ENCODE measurements around the gene RAI1. TPM values are rescaled to one million over a fixed set of nuclear protein-coding genes. Genes with fewer than 3 reads are reported as not detected.

RAI1 gene
- total and polyA plus RNA-seq, 2 experiments from 2014 or later, result 0.87 to 0.89 TPM

DNA sequence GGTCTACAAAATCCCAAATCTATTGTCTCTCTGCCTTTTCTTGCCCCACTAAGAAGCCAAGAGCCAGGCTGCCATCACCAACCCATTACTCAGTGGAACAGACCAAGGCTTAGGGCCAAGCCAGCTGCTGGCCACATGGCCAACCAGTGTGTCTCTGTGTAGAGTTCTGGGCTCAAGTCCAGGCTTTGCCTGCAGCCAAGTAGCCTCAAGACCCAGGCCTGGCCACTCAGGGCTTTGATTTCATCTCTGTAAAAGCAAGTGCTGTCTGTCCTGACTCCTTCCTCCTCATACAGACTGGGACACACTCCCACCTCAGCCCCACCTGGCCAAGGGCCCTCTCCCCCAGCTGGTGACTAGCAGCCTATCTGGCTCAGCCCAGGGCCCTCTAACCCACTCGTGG is 140.9 kb downstream of the RAI1 start (continued):
- TF ChIP-seq, protein P1, sequence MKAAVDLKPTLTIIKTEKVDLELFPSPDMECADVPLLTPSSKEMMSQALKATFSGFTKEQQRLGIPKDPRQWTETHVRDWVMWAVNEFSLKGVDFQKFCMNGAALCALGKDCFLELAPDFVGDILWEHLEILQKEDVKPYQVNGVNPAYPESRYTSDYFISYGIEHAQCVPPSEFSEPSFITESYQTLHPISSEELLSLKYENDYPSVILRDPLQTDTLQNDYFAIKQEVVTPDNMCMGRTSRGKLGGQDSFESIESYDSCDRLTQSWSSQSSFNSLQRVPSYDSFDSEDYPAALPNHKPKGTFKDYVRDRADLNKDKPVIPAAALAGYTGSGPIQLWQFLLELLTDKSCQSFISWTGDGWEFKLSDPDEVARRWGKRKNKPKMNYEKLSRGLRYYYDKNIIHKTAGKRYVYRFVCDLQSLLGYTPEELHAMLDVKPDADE (IDR thresholded peaks at IDR 0.05), result no peak
- TF ChIP-seq NANOG (IDR thresholded peaks at IDR 0.05; ENCODE audit: borderline replicate concordance) (no peak), EZH2 (IDR thresholded peaks at IDR 0.05; ENCODE audit: low read depth, unreplicated experiment) (no peak), POLR2AphosphoS5 (IDR thresholded peaks at IDR 0.05; ENCODE audit: low read depth) (no peak), STAT1 (IDR thresholded peaks at IDR 0.05; ENCODE audit: unreplicated experiment) (no peak), EZH2phosphoT487 (IDR thresholded peaks at IDR 0.05; ENCODE audit: unreplicated experiment) (no peak)
- TF ChIP-seq, protein P2, sequence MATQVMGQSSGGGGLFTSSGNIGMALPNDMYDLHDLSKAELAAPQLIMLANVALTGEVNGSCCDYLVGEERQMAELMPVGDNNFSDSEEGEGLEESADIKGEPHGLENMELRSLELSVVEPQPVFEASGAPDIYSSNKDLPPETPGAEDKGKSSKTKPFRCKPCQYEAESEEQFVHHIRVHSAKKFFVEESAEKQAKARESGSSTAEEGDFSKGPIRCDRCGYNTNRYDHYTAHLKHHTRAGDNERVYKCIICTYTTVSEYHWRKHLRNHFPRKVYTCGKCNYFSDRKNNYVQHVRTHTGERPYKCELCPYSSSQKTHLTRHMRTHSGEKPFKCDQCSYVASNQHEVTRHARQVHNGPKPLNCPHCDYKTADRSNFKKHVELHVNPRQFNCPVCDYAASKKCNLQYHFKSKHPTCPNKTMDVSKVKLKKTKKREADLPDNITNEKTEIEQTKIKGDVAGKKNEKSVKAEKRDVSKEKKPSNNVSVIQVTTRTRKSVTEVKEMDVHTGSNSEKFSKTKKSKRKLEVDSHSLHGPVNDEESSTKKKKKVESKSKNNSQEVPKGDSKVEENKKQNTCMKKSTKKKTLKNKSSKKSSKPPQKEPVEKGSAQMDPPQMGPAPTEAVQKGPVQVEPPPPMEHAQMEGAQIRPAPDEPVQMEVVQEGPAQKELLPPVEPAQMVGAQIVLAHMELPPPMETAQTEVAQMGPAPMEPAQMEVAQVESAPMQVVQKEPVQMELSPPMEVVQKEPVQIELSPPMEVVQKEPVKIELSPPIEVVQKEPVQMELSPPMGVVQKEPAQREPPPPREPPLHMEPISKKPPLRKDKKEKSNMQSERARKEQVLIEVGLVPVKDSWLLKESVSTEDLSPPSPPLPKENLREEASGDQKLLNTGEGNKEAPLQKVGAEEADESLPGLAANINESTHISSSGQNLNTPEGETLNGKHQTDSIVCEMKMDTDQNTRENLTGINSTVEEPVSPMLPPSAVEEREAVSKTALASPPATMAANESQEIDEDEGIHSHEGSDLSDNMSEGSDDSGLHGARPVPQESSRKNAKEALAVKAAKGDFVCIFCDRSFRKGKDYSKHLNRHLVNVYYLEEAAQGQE (IDR thresholded peaks at IDR 0.05; ENCODE audit: unreplicated experiment), result no peak

DNA sequence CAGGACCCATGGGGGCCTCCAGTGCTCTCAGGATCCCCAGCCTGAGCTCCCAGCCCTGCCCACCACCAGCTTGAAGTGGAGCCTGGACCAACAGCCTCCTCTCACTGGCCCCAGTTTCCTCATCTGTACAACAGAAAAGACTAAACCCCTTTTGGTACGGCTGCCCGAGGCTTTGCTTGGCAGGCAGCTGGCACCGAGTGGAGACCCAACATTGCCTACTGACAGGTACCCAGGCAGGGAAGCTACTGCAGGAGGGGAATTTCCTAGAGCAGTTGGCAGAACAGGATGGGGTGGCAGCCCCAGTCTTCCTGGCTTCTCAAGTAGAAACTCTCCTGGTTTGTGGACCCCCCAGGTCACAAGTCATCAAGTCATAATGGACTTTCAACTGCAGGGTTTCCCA is 141.4 kb downstream of the RAI1 start:
- ATAC-seq (no peak), DNase-seq (ENCODE audit: low spot score) (no peak)
- H3K9me3 Mint-ChIP-seq, result no peaks in the 10 kb centered on the region; the same call in 2 of the 3 replicates
- Histone ChIP-seq H3K4me3 (peak overlapping the region; percentile 55), H2AFZ (no peak overlapping the region), H4K20me1 (replicated peaks; ENCODE audit: insufficient read depth) (peaks cover 68% of the 10 kb centered on the region), H3F3A (replicated peaks; ENCODE audit: low read depth) (peaks cover 21% of the 10 kb centered on the region), H3K36me3 (ENCODE audit: insufficient read depth) (0 out of 2 replicates have a peak, but pooled peaks cover 5% of the 10 kb centered on the region), H3K79me2 (replicated peaks; ENCODE audit: insufficient read depth) (peaks cover 60% of the 10 kb centered on the region), H3K9me2 (ENCODE audit: insufficient read depth) (no peaks in the 10 kb centered on the region), H3K4me1 (ENCODE audit: insufficient read depth) (peaks cover 49% of the 10 kb centered on the region), H3K27me3 (ENCODE audit: insufficient read depth) (no peaks in the 10 kb centered on the region), H3K27ac (ENCODE audit: low read depth) (no peak overlapping the region), H3K4me2 (peak overlapping the region; percentile 82)
- H3K36me3 Mint-ChIP-seq (ENCODE audit: low read depth), result peaks cover 34% of the 10 kb centered on the region
- H3K27me3 Mint-ChIP-seq (ENCODE audit: insufficient read depth, low read depth, poor library complexity), result peaks cover 23% of the 10 kb centered on the region
- H3K27ac Mint-ChIP-seq, result no peak overlapping the region
- peaks cover 79% of the 10 kb centered on the region for H3K4me1 Mint-ChIP-seq
- H3K4me3 Mint-ChIP-seq, result peak overlapping the region; percentile 50; the same call in 2 of the 3 replicates
- TF ChIP-seq, protein P3, sequence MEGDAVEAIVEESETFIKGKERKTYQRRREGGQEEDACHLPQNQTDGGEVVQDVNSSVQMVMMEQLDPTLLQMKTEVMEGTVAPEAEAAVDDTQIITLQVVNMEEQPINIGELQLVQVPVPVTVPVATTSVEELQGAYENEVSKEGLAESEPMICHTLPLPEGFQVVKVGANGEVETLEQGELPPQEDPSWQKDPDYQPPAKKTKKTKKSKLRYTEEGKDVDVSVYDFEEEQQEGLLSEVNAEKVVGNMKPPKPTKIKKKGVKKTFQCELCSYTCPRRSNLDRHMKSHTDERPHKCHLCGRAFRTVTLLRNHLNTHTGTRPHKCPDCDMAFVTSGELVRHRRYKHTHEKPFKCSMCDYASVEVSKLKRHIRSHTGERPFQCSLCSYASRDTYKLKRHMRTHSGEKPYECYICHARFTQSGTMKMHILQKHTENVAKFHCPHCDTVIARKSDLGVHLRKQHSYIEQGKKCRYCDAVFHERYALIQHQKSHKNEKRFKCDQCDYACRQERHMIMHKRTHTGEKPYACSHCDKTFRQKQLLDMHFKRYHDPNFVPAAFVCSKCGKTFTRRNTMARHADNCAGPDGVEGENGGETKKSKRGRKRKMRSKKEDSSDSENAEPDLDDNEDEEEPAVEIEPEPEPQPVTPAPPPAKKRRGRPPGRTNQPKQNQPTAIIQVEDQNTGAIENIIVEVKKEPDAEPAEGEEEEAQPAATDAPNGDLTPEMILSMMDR (conservative IDR thresholded peaks at IDR 0.05; ENCODE audit: low read depth in 2 of 2), result no peak
- no peak for TF ChIP-seq CREB1 (CRISPR knock-in tag; IDR thresholded peaks at IDR 0.05; ENCODE audit: low read depth)
- TF ChIP-seq, protein P4, sequence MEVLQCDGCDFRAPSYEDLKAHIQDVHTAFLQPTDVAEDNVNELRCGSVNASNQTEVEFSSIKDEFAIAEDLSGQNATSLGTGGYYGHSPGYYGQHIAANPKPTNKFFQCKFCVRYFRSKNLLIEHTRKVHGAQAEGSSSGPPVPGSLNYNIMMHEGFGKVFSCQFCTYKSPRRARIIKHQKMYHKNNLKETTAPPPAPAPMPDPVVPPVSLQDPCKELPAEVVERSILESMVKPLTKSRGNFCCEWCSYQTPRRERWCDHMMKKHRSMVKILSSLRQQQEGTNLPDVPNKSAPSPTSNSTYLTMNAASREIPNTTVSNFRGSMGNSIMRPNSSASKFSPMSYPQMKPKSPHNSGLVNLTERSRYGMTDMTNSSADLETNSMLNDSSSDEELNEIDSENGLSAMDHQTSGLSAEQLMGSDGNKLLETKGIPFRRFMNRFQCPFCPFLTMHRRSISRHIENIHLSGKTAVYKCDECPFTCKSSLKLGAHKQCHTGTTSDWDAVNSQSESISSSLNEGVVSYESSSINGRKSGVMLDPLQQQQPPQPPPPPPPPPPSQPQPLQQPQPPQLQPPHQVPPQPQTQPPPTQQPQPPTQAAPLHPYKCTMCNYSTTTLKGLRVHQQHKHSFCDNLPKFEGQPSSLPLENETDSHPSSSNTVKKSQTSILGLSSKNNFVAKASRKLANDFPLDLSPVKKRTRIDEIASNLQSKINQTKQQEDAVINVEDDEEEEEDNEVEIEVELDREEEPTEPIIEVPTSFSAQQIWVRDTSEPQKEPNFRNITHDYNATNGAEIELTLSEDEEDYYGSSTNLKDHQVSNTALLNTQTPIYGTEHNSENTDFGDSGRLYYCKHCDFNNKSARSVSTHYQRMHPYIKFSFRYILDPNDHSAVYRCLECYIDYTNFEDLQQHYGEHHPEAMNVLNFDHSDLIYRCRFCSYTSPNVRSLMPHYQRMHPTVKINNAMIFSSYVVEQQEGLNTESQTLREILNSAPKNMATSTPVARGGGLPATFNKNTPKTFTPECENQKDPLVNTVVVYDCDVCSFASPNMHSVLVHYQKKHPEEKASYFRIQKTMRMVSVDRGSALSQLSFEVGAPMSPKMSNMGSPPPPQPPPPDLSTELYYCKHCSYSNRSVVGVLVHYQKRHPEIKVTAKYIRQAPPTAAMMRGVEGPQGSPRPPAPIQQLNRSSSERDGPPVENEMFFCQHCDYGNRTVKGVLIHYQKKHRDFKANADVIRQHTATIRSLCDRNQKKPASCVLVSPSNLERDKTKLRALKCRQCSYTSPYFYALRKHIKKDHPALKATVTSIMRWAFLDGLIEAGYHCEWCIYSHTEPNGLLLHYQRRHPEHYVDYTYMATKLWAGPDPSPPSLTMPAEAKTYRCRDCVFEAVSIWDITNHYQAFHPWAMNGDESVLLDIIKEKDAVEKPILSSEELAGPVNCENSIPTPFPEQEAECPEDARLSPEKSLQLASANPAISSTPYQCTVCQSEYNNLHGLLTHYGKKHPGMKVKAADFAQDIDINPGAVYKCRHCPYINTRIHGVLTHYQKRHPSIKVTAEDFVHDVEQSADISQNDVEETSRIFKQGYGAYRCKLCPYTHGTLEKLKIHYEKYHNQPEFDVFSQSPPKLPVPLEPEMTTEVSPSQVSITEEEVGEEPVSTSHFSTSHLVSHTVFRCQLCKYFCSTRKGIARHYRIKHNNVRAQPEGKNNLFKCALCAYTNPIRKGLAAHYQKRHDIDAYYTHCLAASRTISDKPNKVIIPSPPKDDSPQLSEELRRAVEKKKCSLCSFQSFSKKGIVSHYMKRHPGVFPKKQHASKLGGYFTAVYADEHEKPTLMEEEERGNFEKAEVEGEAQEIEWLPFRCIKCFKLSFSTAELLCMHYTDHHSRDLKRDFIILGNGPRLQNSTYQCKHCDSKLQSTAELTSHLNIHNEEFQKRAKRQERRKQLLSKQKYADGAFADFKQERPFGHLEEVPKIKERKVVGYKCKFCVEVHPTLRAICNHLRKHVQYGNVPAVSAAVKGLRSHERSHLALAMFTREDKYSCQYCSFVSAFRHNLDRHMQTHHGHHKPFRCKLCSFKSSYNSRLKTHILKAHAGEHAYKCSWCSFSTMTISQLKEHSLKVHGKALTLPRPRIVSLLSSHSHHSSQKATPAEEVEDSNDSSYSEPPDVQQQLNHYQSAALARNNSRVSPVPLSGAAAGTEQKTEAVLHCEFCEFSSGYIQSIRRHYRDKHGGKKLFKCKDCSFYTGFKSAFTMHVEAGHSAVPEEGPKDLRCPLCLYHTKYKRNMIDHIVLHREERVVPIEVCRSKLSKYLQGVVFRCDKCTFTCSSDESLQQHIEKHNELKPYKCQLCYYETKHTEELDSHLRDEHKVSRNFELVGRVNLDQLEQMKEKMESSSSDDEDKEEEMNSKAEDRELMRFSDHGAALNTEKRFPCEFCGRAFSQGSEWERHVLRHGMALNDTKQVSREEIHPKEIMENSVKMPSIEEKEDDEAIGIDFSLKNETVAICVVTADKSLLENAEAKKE (CRISPR knock-in tag; IDR thresholded peaks at IDR 0.05), result no peak

Measured in GM23338 (cell line).